Lower leg skin (tissue), 4 donors: ENCODE results near the gene PI16. TPM values are rescaled to one million over a fixed set of nuclear protein-coding genes. Genes with fewer than 3 reads are reported as not detected.
A peak's percentile ranks its signal among the peaks of the same experiment; 100 is the strongest.

Experiments
- DNase-seq, 2 donors: peaks; one replicate each; pipeline ENCODE4 v3.0.0-alpha.2; 2019; ENCODE audit warnings: low spot score in 2 of 2
- H3K4me3 ChIP-seq: fragments of 200-600 bp; sonication (generic); 2 replicates; pipeline ENCODE4 v1.5.1; 2017; ENCODE audit warnings: mild to moderate bottlenecking, low read depth; ENCODE audit not compliant: poor library complexity, severe bottlenecking
- CTCF ChIP-seq, 3 donors: fragments of 450-650 bp; IDR thresholded peaks; one replicate each; pipeline ENCODE4 v1.5.1; 2016; ENCODE audit warnings: antibody characterized with exemption in 3 of 3, mild to moderate bottlenecking in 3 of 3, moderate library complexity in 2 of 3
- POLR2A ChIP-seq, 2 donors: fragments of 450-650 bp; IDR thresholded peaks; one replicate each; pipeline ENCODE4 v1.6.1; 2016 to 2017; ENCODE audit warnings: antibody characterized with exemption in 2 of 2, mild to moderate bottlenecking in 1 of 2, moderate library complexity in 1 of 2
- WGBS, 2 donors: methylation state at CpG; one replicate each; pipeline ENCODE4 v1.1.5; 2018; 5-methylcytosine and 5-hydroxymethylcytosine counted together
- intact Hi-C: fragments of 100-400 bp; cut with DNase I; formaldehyde crosslinking; loops from one replicate; pipeline ENCODE4 v1.15.0; 2023; ENCODE audit warnings: low total_unique reads
- total RNA-seq, 4 donors: library from RNA; depleted of rRNA; stranded (reverse); fragments of >200 nt; gene quantifications; one replicate each; pipeline ENCODE4 v1.1.0, GENCODE V29; 2016

Gene PI16
- total RNA-seq, 4 donors from 2014 or later = 2.1 to 18.5 (median 2.7) TPM

GRCh38 chr6:36916126-36916525 is 38.4 kb upstream of the PI16 start:
- no peak overlapping the region for H3K4me3 ChIP-seq
- intact Hi-C loops = loop anchor here (5.0 kb wide), 1 partner anchor 56 kb away; no protein-coding TSS in a partner anchor
- 87 to 90% methylated on average over 2 of the region's 2 CpGs for WGBS, 2 donors
- TF ChIP-seq POLR2A (IDR thresholded peaks at IDR 0.05) (no peak), CTCF (IDR thresholded peaks at IDR 0.05) (no peak)
- no peak for DNase-seq

GRCh38 chr6:36917541-36918193 is 36.9 kb upstream of the PI16 start:
- no peak overlapping the region for H3K4me3 ChIP-seq
- 50 to 72% methylated on average over 10 of the region's 10 CpGs for WGBS, 2 donors
- intact Hi-C loops = loop anchor here (5.0 kb wide), 1 partner anchor 55 kb away; no protein-coding TSS in a partner anchor
- no peak for TF ChIP-seq CTCF (IDR thresholded peaks at IDR 0.05)
- no peak for TF ChIP-seq POLR2A (IDR thresholded peaks at IDR 0.05)
- peak; percentile 65 to 88 for DNase-seq

- no peak overlapping the region for H3K4me3 ChIP-seq
- WGBS, 2 donors = 89% methylated on average over 4 of the region's 4 CpGs
- intact Hi-C loops = no loop called here
- TF ChIP-seq CTCF (IDR thresholded peaks at IDR 0.05) (no peak), POLR2A (IDR thresholded peaks at IDR 0.05) (no peak)
- no peak for DNase-seq
Observed at GRCh38 chr6:36920049-36920448, 34.5 kb upstream of the PI16 start.

- intact Hi-C loops = no loop called here
- no peak for DNase-seq
- H3K4me3 ChIP-seq = no peak overlapping the region
- WGBS, 2 donors = 65 to 69% methylated on average over 5 of the region's 5 CpGs
- TF ChIP-seq CTCF (IDR thresholded peaks at IDR 0.05) = no peak
- TF ChIP-seq POLR2A (IDR thresholded peaks at IDR 0.05) = no peak
Observed at GRCh38 chr6:36920546-36920945, 34.0 kb upstream of the PI16 start.

- H3K4me3 ChIP-seq = no peak overlapping the region
- 71 to 84% methylated on average over 4 of the region's 4 CpGs for WGBS, 2 donors
- intact Hi-C loops = no loop called here
- no peak for DNase-seq
- no peak for TF ChIP-seq CTCF (IDR thresholded peaks at IDR 0.05)
- TF ChIP-seq POLR2A (IDR thresholded peaks at IDR 0.05) = no peak
Observed at GRCh38 chr6:36924131-36924530, 30.4 kb upstream of the PI16 start.
